Kidney tubule cell (primary cell): ENCODE results near the gene ZEB1.
"Not testable (repeated sequence)": the region's sequence is repeated elsewhere in the genome, so short reads cannot be mapped to it uniquely, and the experiment has no call there.

Source experiments
- DNase-seq: peaks from one replicate; pipeline ENCODE4 v3.0.0-alpha.2; 2018; ENCODE audit warnings: low spot score

The ZEB1 gene

DNA sequence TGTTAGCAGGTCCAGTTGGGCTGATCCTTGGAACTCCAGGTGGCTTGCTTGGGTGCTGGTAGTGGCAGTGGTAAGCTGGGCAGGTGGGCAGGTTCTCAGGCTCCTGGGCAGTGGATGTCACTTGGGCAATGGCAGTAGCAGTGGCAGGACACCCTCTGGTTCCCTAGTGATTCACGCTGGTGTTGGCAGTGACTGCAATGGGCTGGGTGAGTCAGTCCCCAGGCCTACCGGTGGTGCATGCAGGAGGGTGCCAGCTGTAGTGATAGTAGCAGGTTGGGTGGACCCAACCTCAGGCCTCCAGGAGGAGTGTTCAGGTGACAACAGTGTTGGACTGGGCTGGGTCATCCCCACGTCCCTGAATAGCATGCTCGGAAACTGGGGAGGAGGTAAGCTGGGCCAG lies 189.2 kb downstream of the ZEB1 start:
- DNase-seq = peak; percentile 23

DNA sequence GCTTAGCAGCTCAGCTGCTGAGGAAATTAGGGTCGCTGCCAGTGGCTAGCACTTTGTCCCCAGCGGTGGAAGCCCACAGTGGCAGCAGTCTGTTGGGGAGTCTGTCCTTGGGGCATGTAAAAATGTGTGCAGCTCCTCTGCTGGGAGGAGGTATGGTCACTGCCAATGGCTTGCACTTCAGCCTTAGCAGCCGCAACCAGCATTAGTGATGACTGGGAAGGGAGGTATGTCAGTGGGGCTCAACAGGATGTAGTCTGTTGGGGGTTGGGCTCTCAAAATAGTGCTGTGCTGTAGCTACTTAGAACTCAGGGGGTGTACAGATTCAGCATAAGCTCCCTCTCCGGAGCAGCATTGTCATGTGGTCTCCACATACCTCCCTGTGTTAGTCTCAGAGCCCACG lies 189.9 kb downstream of the ZEB1 start:
- DNase-seq = peak; percentile 23

DNA sequence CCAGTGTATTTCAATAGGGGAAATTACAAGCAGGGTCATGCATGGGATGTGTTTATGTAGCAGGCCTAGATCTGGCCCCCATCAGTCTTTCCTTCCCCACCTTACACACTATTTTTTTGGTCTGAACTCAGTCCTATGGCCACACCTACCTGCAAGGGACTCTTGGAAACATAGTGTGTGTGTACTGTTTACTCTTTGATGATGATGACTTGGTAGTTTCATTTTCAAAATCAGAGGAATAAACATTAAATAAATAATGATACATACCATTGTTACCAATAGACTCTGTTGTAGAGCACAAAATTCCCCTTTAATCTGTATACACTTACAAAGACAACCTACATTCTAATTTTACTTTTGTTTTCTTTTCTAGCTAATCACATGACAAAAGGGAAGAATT lies 191.0 kb downstream of the ZEB1 start:
- no peak for DNase-seq

DNA sequence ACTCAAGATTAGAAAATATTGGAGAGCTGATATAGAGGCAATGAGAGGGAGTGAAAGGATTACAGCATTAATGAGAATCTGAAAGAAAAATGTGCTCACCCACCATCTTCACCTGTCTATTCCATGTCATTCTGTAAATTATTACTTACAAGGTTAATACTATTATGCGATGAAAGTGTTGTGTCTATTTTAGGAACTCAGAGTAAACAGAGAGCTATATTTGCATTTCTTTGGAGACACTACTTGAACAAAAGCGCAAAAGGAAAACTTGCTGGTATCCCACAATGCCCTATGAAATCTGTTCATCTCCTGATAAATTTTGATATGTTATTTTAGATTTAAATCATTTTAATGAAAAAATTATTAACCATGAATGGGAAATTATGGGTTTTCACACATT lies 196.1 kb downstream of the ZEB1 start:
- no peak for DNase-seq

DNA sequence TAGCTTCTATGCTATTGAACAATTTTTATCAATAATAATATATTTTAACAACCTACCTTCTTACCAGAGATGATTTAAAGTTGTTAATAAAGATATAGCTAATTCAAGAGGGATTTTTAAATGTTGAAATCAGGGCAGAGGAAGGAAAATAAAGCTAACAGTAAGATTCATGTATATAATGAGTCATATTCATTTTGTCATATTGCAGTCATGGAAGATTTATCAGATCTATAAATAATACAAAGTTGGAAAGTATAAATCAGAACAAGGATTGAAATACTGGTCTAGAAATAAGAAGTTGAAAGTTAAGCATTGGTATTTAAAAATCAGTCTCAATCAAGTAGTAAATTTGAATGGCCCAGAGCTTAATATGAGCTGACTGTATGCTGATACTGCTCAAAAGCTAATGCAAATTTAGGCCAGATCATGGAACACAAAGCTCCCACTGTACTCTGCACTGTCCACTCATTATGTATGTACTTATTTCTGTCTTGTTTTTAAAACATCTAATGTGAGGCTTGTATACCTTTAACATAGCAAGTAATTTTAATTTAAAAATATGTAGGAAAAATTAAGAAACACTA lies 196.9 kb downstream of the ZEB1 start:
- DNase-seq = no peak

DNA sequence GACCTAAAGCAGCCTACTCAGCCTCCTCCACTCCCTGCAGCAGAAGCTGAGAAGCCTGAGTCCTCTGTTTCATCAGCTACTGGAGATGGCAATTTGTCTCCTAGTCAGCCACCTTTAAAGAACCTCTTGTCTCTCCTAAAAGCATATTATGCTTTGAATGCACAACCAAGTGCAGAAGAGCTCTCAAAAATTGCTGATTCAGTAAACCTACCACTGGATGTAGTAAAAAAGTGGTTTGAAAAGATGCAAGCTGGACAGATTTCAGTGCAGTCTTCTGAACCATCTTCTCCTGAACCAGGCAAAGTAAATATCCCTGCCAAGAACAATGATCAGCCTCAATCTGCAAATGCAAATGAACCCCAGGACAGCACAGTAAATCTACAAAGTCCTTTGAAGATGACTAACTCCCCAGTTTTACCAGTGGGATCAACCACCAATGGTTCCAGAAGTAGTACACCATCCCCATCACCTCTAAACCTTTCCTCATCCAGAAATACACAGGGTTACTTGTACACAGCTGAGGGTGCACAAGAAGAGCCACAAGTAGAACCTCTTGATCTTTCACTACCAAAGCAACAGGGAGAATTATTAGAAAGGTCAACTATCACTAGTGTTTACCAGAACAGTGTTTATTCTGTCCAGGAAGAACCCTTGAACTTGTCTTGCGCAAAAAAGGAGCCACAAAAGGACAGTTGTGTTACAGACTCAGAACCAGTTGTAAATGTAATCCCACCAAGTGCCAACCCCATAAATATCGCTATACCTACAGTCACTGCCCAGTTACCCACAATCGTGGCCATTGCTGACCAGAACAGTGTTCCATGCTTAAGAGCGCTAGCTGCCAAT lies 202.2 kb downstream of the ZEB1 start:
- DNase-seq = no peak

DNA sequence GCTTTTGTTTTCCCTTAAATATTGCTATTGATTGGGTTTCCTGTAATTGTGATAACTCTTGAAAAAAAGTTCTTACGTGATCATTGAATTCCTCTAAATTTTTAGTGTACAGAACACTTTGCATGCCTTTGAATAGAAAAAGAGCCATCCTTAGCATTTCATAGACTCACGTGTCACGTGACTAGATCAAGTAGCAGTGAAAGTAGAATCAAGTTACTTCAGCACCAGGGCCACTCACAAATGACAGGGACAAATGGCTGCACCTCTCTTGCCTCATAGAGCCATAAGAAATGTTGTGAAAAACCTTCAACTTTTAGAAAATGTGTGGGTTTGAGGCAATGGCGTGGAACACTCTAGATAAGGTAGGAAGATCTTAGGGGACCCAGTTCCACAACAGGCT lies 203.8 kb downstream of the ZEB1 start:
- DNase-seq = no peak

DNA sequence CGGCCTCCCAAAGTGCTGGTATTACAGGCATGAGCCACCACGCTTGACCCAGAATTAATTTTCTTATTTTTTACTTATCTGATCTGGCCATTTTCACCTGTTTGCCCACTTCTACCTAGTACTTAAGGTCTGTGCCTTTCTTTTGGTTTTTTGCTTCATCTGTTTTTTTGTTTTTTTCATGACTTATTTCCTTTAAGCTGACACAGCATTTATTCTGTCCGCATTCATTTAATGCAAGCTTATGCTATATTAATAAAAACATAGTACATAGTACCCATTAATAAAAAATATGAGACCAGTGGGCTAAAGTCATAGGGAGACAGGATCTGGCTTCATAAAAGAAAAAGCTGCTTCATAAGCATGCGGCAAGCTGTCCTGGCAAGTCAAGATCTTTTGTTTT lies 205.4 kb downstream of the ZEB1 start:
- DNase-seq = no peak

DNA sequence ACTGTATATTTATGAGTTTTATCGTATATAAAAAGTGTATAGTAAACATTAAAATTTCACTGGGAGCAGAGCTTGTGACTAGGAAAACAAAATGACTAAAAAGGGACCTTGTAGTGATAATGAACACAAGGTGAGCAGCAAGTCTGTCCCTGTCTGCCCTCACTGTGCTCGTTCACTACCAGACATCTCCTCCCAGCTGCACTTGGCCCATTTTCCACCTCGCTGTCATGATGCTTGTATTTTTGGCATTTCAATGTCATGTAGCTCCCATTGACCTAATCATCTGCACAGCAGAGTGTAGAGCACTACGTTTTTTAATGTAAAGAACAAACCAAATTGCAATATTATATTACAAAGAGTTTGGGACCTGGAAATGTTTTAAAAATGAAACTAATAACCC lies 207.2 kb downstream of the ZEB1 start:
- no peak for DNase-seq

DNA sequence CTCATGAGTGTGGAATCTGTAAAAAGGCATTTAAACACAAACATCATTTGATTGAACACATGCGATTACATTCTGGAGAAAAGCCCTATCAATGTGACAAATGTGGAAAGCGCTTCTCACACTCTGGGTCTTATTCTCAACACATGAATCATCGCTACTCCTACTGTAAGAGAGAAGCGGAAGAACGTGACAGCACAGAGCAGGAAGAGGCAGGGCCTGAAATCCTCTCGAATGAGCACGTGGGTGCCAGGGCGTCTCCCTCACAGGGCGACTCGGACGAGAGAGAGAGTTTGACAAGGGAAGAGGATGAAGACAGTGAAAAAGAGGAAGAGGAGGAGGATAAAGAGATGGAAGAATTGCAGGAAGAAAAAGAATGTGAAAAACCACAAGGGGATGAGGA lies 207.7 kb downstream of the ZEB1 start:
- DNase-seq = no peak

DNA sequence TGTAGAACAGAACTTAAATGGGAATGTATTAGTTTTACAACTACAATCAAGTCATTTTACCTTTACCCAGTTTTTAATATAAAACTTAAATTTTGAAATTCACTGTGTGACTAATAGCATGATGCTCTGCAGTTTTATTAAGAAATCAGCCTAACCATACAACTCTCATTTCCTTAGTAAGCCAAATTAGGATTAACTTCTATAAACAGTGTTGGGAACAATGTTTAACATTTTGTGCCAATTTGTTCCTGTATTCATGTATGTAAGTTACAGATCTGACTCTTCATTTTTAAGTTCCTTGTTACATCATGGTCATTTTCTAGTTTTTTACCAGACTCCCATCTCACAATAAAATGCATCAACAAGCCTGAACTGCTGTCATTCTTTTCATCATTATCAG lies 209.8 kb downstream of the ZEB1 start:
- no peak for DNase-seq

DNA sequence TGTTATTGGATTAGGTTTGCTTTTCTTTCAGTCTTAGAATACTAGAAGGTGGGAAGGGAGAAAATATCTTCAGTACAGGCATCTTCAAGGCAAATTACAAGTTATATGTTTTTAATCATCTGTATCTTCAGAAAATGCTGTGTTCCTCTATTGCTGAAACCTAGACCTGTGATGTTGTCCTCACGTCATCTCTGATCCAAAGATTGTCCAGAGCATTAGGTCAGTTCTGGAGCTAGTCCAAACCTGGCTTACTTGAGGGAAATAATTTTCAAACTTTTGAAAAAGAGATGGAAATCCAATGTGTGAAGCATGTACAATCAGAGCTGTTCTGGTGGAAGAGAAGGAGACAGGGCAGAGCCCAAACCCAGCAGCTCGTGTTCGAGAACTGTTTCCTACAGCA lies 217.3 kb downstream of the ZEB1 start:
- DNase-seq = no peak

DNA sequence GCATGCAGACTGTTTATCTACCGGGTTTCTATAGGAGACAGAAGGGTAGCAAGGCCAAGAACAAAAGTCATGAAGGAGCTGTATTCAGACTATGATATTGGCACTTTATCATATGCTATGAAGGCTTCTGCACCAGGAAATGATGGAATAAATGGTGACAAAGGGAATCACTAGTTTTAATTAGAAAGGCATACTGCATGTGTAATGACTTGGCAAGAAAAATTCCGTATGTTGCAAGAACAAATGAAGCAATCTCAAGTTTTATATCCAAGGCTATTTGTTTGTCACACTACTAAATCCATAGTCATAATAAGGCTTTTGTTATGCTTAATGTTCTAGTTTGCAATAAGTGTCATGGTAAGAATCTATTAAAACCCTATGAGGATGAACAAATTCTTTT lies 230.9 kb downstream of the ZEB1 start:
- DNase-seq = no peak

DNA sequence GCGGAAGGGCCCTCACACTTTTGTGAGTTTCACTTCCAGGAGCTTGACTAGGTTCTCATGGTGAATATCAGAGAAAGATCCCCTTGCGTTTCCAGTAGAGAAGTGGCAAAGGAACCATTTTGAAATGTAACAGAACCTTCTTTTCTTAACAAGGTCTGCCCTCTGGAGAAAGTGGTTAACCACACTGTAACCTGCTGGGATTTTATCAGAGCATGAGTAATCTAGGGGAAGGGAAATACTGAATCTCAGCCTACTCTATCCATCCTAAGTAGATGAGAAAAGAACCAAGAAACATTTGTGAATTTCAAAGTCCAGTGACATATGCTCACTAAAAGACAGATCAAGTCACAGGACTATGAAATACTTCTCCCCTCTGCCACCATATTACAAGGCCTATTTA lies 235.5 kb downstream of the ZEB1 start:
- DNase-seq = peak; percentile 20

DNA sequence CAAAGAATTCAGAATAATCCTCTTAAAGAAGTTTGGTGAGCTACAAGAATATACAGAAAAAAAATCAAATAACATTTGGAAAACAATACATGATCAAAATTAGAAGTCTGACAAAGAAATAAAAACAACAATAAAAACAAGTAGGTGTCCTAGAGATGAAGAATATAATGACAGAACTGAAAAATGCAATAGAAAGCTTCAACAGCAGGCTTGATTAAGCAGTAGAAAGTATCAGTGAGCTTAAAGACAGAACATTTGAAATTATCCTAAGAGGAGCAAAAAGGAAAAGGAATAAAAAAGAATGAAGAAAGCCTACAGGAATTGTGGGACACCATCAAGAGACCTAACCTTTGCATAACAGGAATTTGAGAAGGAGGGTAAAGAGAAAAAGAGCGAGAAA lies 238.8 kb downstream of the ZEB1 start:
- DNase-seq = no peak

DNA sequence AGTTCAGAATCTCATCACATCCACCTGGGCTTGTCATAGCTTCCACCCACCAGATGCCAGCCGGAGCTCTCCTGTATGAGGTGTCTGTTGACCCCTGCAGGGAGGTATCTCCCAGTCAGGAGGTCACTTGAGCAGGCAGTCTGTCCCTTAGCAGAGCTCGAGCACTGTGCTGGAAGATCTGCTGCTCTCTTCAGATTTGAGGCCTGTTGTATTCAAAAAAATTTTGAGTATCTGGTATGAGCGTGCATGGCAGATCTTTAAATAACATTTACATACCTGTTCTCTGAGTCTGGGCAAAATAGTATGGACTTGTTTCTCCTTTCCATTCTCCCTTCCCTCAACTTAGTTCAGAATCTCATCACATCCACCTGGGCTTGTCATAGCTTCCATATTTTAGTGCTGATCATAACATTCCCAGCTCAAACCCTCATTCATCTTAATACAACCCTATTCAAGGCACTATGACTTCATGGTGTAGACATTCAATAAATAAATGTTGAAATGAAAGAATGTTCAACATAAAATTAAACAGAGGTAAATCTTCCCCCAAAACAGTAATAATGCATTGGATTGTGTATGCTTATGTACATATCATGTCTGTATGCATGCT lies 249.3 kb downstream of the ZEB1 start:
- not testable (repeated sequence) for DNase-seq

DNA sequence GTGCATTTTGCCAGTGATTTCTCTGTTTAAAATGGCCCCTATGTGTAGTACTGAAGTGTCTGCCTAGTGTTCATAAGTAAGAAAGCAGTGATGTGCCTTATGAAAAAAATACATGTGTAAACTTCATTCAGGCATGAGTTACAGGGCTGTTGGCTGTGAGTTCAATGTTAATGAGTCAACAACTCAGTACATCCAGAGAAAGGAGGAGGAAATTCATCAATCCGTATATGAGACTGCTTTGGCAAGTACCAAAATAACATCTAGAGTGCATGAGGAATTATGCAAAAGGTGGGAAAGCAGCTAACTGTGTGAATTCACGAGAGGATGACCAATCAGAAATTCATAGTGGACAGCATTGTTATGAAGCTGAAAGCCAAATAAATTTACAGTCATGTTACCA lies 255.6 kb downstream of the ZEB1 start:
- no peak for DNase-seq

DNA sequence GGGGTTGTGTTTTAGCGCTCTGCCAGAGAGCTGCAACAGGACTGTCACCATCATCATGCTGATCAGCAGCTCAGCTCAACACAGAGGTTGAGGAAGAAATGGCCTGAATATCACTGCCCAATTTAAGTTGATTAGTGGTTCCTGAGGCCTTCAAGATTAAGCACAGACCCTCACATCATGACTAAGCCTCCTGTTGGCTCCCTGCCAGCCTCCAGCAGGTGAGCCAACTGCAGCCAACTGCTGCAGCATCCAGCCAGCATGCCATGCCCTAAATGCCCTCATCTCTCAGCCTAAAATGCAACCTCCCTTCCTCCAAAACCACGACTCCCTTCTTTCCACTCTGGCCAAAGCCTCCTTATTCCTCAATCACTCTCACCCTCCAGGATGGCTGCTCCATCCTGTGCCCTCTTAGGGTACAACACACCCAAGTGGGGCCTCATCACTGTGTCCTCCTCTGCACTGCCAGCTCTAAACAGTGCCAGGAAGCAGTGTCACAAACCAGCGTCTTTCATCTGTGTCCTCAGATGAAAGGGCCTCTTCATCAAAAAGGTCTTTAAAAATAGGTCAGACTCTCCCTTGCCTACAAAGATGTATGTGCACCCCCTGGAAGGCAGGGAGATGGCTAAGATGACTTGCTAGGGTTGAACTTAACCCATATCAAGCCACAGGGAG lies 259.3 kb downstream of the ZEB1 start:
- no peak for DNase-seq

DNA sequence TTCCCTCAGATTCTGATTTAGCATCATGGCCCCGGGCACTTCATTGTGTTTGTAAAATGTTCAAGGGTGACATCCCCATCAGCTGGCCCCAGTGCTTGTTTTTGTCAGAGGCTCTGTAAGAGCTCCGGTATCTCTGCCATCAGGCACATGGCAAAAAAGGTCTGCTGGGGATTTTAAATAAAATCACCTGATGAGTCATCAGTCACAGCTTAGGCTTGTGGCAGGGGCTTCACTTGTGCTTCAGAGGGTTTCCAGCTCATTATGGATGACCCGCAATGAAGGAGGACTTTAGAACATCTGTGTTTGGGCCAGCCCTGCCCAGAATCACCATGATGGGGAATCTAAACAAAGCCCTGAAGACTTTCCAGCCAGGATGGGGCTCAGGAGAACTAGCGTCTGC lies 259.9 kb downstream of the ZEB1 start:
- no peak for DNase-seq
